Measurements from ENCODE around the gene BOK. TPM values are rescaled to one million over a fixed set of nuclear protein-coding genes. Genes with fewer than 3 reads are reported as not detected.

BOK gene
- total and polyA plus RNA-seq, 2 of the 4 experiments (the other 2 are of a cell fraction): 13.3 to 34.4 TPM

GRCh38 chr2:241530571-241530970 is 28.0 kb upstream of the BOK start:
- Histone ChIP-seq H3K9me1 (ENCODE audit: insufficient read depth, low read length) (no peaks in the 10 kb centered on the region), H2BK15ac (ENCODE audit: low read depth, low read length) (no peak overlapping the region), H3K4me2 (ENCODE audit: low read depth, low read length) (no peak overlapping the region), H3K36me3 (ENCODE audit: control insufficient read depth, insufficient read depth, low read length) (no peaks in the 10 kb centered on the region), H3K56ac (ENCODE audit: extremely low read depth, insufficient read depth, low read length) (no peak overlapping the region), H2AK5ac (ENCODE audit: low read depth, low read length) (no peak overlapping the region), H2BK120ac (ENCODE audit: low read depth, low read length) (no peak overlapping the region), H3K4me1 (ENCODE audit: control insufficient read depth, insufficient read depth, low read length) (no peaks in the 10 kb centered on the region), H2BK20ac (ENCODE audit: low read depth, low read length) (no peak overlapping the region), H3K27me3 (ENCODE audit: control insufficient read depth, insufficient read depth, low read length) (peaks cover 20% of the 10 kb centered on the region), H3K4me3 (ENCODE audit: insufficient read depth, low read depth, low read length) (no peak overlapping the region), H2AK9ac (replicated peaks; ENCODE audit: low read depth, low read length, poor library complexity) (no peak overlapping the region), H4K20me1 (ENCODE audit: insufficient read depth, low read length) (no peaks in the 10 kb centered on the region), H3K9me3 (ENCODE audit: control insufficient read depth, insufficient read depth, low read length) (no peaks in the 10 kb centered on the region), H3K18ac (ENCODE audit: low read depth, low read length) (no peak overlapping the region), H4K91ac (ENCODE audit: insufficient read depth, low read depth, low read length) (no peak overlapping the region), H3K4ac (ENCODE audit: low read depth, low read length) (no peak overlapping the region), H3K27ac (ENCODE audit: insufficient read depth, low read length) (no peak overlapping the region), H3K79me1 (ENCODE audit: low read depth in 1 of 2, low read length in 2 of 2) (no peaks in the 10 kb centered on the region), H4K5ac (ENCODE audit: low read depth, low read length) (no peak overlapping the region), H3K9ac (ENCODE audit: low read depth, low read length) (no peak overlapping the region), H3K14ac (replicated peaks; ENCODE audit: low read depth, low read length) (no peak overlapping the region), H2AFZ (replicated peaks; ENCODE audit: low read length, poor library complexity) (no peak overlapping the region), H2BK5ac (ENCODE audit: low read depth, low read length, poor library complexity, severe bottlenecking) (no peak overlapping the region), H3K23ac (ENCODE audit: low read depth, low read length) (no peak overlapping the region), H4K8ac (ENCODE audit: low read depth in 2 of 2, low read length in 2 of 2) (no peak overlapping the region)
- BruUV-seq (replicated peaks): no TSS peak
- in situ Hi-C loops (cut with MboI; ENCODE audit: low sequenced_read_pairs): no loop called here
- DNase-seq: no peak
- WGBS, 2 experiments (ENCODE audit: extremely low coverage in 2 of 2, insufficient read length in 1 of 2): 80% methylated on average over 2 of the region's 8 CpGs; no CpG with 5 or more reads in 1 of the 2 experiments
- no peak for ATAC-seq (ENCODE audit: low read depth)
- CTCF ChIA-PET: no interaction called here
- intact Hi-C loops (cut with micrococcal nuclease): no loop called here
- POLR2A ChIA-PET (ENCODE audit: unreplicated experiment): no interaction called here
- TF ChIP-seq MXI1 (IDR thresholded peaks at IDR 0.05; ENCODE audit: borderline replicate concordance, low read depth, low read length): no peak
- no peak for TF ChIP-seq FOS (IDR thresholded peaks at IDR 0.05; ENCODE audit: low read depth, low read length)
- no peak for TF ChIP-seq CHD1 (IDR thresholded peaks at IDR 0.05; ENCODE audit: low read depth, low read length)
- no peak for TF ChIP-seq MAFK (IDR thresholded peaks at IDR 0.05; ENCODE audit: low read depth, low read length)
- no peak for TF ChIP-seq CEBPB (IDR thresholded peaks at IDR 0.05; ENCODE audit: low read depth, low read length)
- TF ChIP-seq ELK1 (IDR thresholded peaks at IDR 0.05; ENCODE audit: borderline replicate concordance, low read depth, low read length): no peak
- TF ChIP-seq RFX5 (IDR thresholded peaks at IDR 0.05; ENCODE audit: low read depth, low read length): no peak
- no peak for TF ChIP-seq RCOR1 (IDR thresholded peaks at IDR 0.05; ENCODE audit: insufficient replicate concordance, low read length)
- TF ChIP-seq USF2 (IDR thresholded peaks at IDR 0.05; ENCODE audit: low read depth, low read length): no peak
- TF ChIP-seq BHLHE40 (IDR thresholded peaks at IDR 0.05; ENCODE audit: low read depth, low read length): no peak
- TF ChIP-seq NFE2L2 (IDR thresholded peaks at IDR 0.05; ENCODE audit: low read depth, low read length): no peak
- TF ChIP-seq RAD21 (IDR thresholded peaks at IDR 0.05; ENCODE audit: low read length): no peak
- TF ChIP-seq, protein P1, sequence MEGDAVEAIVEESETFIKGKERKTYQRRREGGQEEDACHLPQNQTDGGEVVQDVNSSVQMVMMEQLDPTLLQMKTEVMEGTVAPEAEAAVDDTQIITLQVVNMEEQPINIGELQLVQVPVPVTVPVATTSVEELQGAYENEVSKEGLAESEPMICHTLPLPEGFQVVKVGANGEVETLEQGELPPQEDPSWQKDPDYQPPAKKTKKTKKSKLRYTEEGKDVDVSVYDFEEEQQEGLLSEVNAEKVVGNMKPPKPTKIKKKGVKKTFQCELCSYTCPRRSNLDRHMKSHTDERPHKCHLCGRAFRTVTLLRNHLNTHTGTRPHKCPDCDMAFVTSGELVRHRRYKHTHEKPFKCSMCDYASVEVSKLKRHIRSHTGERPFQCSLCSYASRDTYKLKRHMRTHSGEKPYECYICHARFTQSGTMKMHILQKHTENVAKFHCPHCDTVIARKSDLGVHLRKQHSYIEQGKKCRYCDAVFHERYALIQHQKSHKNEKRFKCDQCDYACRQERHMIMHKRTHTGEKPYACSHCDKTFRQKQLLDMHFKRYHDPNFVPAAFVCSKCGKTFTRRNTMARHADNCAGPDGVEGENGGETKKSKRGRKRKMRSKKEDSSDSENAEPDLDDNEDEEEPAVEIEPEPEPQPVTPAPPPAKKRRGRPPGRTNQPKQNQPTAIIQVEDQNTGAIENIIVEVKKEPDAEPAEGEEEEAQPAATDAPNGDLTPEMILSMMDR (conservative IDR thresholded peaks at IDR 0.05; ENCODE audit: low read depth, low read length): no peak
- TF ChIP-seq POLR2A (IDR thresholded peaks at IDR 0.05; ENCODE audit: low read depth, low read length): no peak
- TF ChIP-seq MAZ (IDR thresholded peaks at IDR 0.05; ENCODE audit: borderline replicate concordance, low read depth, low read length): no peak
- no peak for TF ChIP-seq SMC3 (IDR thresholded peaks at IDR 0.05; ENCODE audit: low read depth, low read length)
- dilution Hi-C loops (cut with HindIII; ENCODE audit: low sequenced_read_pairs, unreplicated experiment): no loop called here
